ENCODE data around the gene CTNNA2.

CTNNA2 gene

DNA sequence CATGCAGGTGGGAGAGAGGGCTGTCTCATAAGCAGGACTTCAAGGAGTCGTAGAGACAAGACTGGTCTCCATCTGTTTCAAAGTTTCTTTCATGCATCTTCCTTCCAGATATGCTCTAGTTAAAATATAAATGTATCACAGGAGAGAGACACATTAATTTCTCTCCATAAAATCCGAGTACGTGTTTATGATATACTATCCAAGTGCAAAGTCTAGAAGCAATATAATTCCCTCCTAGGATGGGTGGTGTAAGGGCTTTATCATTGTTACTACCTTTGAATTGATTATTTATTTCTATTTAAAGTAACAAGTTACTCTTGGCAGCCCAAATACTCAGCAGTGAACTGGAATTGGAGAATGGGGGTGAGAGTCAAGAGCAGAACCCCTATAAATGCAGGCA is 619.4 kb downstream of the CTNNA2 start:
- no peak for ATAC-seq
- TF ChIP-seq ISL1 (CRISPR knock-in tag; IDR thresholded peaks at IDR 0.05) (no peak), ARNTL (CRISPR knock-in tag; IDR thresholded peaks at IDR 0.05; ENCODE audit: borderline replicate concordance, low read depth) (no peak), ZNF565 (CRISPR knock-in tag; conservative IDR thresholded peaks at IDR 0.05; ENCODE audit: low read depth) (no peak), TCF4 (CRISPR knock-in tag; IDR thresholded peaks at IDR 0.05; ENCODE audit: borderline replicate concordance) (no peak)

DNA sequence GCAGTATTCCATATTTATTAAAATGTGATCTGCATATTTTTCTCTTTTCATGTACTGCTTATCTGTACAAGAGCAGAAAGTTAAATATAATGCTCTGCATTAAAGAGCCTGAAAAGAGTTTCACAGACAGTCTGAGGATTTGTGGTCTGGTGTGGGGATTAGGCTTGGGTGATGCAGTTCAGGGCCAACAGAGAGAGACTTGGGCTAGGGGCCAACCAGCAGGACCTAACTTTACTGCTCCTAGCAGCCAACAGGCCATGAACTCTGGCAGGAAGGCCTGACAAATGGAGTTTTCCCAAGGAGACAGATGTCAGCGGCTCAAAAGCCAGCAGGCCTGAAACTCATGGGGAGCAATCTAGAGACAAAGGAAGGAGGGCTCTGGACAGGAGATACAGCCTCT is 622.1 kb downstream of the CTNNA2 start:
- no peak for TF ChIP-seq TOX (CRISPR knock-in tag; IDR thresholded peaks at IDR 0.05; ENCODE audit: borderline replicate concordance)
- TF ChIP-seq GLIS3 (CRISPR knock-in tag; IDR thresholded peaks at IDR 0.05): no peak
- TF ChIP-seq RARB (CRISPR knock-in tag; IDR thresholded peaks at IDR 0.05): no peak
- TF ChIP-seq, protein P1, sequence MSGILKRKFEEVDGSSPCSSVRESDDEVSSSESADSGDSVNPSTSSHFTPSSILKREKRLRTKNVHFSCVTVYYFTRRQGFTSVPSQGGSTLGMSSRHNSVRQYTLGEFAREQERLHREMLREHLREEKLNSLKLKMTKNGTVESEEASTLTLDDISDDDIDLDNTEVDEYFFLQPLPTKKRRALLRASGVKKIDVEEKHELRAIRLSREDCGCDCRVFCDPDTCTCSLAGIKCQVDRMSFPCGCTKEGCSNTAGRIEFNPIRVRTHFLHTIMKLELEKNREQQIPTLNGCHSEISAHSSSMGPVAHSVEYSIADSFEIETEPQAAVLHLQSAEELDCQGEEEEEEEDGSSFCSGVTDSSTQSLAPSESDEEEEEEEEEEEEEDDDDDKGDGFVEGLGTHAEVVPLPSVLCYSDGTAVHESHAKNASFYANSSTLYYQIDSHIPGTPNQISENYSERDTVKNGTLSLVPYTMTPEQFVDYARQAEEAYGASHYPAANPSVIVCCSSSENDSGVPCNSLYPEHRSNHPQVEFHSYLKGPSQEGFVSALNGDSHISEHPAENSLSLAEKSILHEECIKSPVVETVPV (CRISPR knock-in tag; IDR thresholded peaks at IDR 0.05): no peak
- TF ChIP-seq PATZ1 (CRISPR knock-in tag; IDR thresholded peaks at IDR 0.05; ENCODE audit: borderline replicate concordance): no peak
- TF ChIP-seq OSR1 (CRISPR knock-in tag; IDR thresholded peaks at IDR 0.05): no peak
- no peak for TF ChIP-seq ZC3H10 (CRISPR knock-in tag; IDR thresholded peaks at IDR 0.05)
- TF ChIP-seq ESRRG (CRISPR knock-in tag; IDR thresholded peaks at IDR 0.05): no peak
- no peak for TF ChIP-seq BACH2 (CRISPR knock-in tag; IDR thresholded peaks at IDR 0.05; ENCODE audit: borderline replicate concordance)
- no peak for TF ChIP-seq ZFP30 (CRISPR knock-in tag; IDR thresholded peaks at IDR 0.05)
- no peak for TF ChIP-seq ZNF70 (CRISPR knock-in tag; IDR thresholded peaks at IDR 0.05)
- no peak for TF ChIP-seq ARNTL (CRISPR knock-in tag; IDR thresholded peaks at IDR 0.05; ENCODE audit: borderline replicate concordance, low read depth)
- TF ChIP-seq TSHZ2 (CRISPR knock-in tag; IDR thresholded peaks at IDR 0.05): no peak
- TF ChIP-seq PPARA (CRISPR knock-in tag; IDR thresholded peaks at IDR 0.05; ENCODE audit: borderline replicate concordance): no peak
- no peak for TF ChIP-seq CSDC2 (CRISPR knock-in tag; IDR thresholded peaks at IDR 0.05)
- no peak for ATAC-seq

GRCh38 chr2:80136338-80136737 is 623.5 kb downstream of the CTNNA2 start:
- ATAC-seq: no peak
- TF ChIP-seq ZNF565 (CRISPR knock-in tag; conservative IDR thresholded peaks at IDR 0.05; ENCODE audit: low read depth) (no peak), ZC3H10 (CRISPR knock-in tag; IDR thresholded peaks at IDR 0.05) (no peak), GLIS3 (CRISPR knock-in tag; IDR thresholded peaks at IDR 0.05) (no peak), ZFP30 (CRISPR knock-in tag; IDR thresholded peaks at IDR 0.05) (no peak), CREB5 (CRISPR knock-in tag; IDR thresholded peaks at IDR 0.05; ENCODE audit: low read depth) (no peak), POU6F1 (CRISPR knock-in tag; IDR thresholded peaks at IDR 0.05; ENCODE audit: borderline replicate concordance, low read depth) (no peak), RARB (CRISPR knock-in tag; IDR thresholded peaks at IDR 0.05) (no peak), ZNF8 (CRISPR knock-in tag; IDR thresholded peaks at IDR 0.05) (no peak), TSHZ2 (CRISPR knock-in tag; IDR thresholded peaks at IDR 0.05) (no peak), ZFP3 (CRISPR knock-in tag; IDR thresholded peaks at IDR 0.05) (no peak), BACH2 (CRISPR knock-in tag; IDR thresholded peaks at IDR 0.05; ENCODE audit: borderline replicate concordance) (no peak), CSDC2 (CRISPR knock-in tag; IDR thresholded peaks at IDR 0.05) (no peak), PATZ1 (CRISPR knock-in tag; IDR thresholded peaks at IDR 0.05; ENCODE audit: borderline replicate concordance) (no peak), SNAI2 (CRISPR knock-in tag; IDR thresholded peaks at IDR 0.05) (no peak)
